GM20431 (cell line): ENCODE measurements around the gene SPRTN.

Experiments used
- in situ Hi-C: fragments of 300-500 bp; cut with MseI, MboI; formaldehyde crosslinking; loops from one replicate; pipeline ENCODE4 v1.15.0; 2020; ENCODE audit warnings: low sequenced_read_pairs; ENCODE audit not compliant: unreplicated experiment

The SPRTN gene

GRCh38 chr1:231374394-231374793, 36.3 kb downstream of the SPRTN start:
- in situ Hi-C loops: no loop called here

DNA sequence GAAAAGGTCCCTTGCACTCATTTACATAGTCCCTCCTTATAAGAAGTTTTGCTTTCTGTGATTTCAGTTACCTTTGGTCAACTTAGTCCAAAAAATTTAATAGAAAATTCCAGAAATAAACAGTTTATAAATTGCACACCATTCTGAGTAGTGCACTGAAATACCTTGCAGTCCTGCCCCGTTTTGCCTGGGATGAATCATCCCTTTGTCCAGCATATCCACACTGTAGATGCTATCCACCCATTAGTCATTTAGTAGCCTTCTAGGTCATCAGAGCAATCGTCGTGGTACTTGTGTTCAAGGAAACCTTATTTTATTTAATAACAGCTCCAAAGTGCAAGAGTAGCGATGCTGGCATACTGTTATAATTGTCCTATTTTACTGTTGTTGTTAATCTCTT, 38.0 kb downstream of the SPRTN start:
- in situ Hi-C loops: no loop called here

DNA sequence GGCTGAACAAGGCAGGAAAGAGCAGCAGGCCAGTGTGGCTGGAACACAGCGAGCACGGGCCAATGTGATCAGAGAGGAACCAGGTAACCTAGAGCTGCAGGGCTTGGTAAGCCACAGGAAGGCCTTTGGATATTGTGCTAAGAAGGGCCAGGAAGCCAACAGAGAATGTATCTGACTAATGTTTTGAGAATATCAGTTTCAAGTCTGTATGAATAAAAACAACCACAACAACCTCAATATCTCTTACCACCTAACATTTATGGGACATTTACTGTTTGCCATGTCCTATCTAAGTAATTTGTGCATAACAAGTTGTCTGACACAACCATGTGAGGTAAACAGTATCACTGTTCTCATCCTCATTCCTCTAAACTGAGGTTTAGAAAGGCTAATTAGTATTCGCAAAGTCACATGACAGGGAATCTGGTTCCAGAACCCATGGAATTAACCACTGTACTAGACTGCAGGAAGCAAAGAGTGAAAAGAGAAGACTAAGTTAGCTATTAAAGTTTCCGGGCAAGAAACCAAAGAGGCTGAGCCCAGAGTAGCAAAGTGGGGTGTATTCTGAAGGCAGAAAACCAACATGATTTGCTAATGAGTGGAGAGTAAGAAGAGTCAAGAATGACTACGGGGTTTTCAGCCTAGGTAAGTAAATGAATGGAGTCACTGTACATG, 38.9 kb downstream of the SPRTN start:
- in situ Hi-C loops: no loop called here

- in situ Hi-C loops: no loop called here
These were observed 43.6 kb downstream of the SPRTN start for GRCh38 chr1:231381729-231382128.

- in situ Hi-C loops: no loop called here
These were observed 44.3 kb downstream of the SPRTN start for GRCh38 chr1:231382426-231382825.

GRCh38 chr1:231383159-231383860, 45.2 kb downstream of the SPRTN start:
- in situ Hi-C loops: no loop called here

DNA sequence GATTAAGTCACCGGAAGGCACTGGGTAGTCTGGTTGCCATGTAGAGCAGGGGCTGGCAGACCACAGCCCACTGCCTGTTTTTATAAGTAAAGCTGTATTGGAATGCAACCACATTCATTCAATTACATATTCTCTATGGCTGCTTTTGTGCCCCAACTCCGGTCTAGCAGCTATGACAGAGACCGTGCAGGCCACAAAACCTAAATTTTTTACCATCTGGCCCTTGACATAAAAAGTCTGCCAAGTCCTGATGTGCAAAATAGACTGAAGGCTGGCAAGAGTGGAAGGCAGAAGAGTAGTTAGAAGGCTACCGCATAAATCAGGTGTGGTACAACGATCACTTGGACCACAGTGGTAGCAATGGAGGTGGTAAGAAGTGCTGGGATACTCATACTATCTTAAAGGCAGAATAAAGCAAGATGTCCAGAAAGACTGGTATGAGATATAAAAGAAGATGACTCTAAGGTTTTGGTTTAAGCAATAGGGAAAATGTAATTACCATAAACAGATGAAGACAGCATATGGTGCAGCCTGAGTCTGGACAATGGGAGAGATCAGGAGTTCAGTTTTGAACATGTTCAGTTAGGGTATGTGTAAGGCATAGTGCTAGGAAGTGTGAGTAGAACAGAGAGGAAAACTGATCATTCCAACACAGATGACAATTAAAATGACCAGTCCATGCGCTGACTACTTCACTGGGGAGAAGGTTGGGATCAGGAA, 46.8 kb downstream of the SPRTN start:
- in situ Hi-C loops: no loop called here

DNA sequence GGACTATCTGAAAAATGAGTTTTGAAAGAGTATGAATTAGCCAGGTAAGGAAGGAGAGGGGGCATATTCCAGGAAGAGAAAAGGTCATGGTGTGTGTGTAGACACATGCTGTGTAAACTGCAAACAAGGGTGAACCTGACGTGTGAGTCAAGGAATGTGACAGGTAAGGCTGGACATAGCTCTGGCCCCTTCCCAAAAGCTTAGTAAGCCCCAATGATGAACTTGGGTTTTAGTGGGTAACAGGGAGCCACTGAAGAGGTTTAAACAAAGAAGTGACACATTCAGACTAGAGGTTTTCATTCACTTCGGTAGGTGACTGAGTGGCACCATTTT, 47.3 kb downstream of the SPRTN start:
- in situ Hi-C loops: no loop called here

GRCh38 chr1:231386466-231386865, 48.4 kb downstream of the SPRTN start:
- in situ Hi-C loops: no loop called here

GRCh38 chr1:231387770-231388669, 49.9 kb downstream of the SPRTN start:
- in situ Hi-C loops: no loop called here

- in situ Hi-C loops: no loop called here
These were observed 52.0 kb downstream of the SPRTN start for GRCh38 chr1:231390071-231390470.

DNA sequence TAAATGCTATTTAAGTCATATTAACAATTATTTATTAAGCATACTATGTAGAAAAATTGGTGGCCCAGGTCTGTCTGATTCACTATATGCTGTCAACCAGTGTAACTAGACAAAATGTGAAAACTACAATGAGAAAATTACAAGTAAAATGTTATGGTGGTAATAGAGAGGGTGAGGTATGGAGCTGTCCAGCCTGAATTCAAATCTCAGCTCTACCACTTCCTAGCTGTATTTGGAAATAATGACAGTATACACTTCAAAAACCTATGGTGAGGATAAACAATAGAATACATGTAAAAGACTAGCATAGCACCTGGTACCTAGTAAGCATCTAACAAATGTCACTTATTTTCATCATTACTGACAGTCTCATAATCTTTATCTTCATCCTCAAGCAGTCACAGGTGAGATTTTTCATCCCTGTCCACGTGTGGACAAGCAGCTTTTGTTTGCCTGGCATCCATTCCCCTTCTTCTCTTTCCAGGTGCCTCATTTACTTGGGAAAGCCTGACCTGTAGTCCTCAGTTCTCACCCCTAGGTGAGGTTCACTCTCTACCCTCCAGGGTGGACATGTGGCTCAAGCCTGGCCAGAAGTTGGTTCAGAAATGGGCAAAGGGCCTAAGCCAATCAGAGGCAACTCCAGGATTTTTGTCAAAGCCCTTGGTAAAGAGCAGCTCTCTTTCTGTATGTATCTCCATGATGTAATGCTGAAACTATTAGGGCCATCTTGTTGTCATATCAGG, 54.5 kb downstream of the SPRTN start:
- in situ Hi-C loops: no loop called here

GRCh38 chr1:231393668-231394067, 55.6 kb downstream of the SPRTN start:
- in situ Hi-C loops: no loop called here

GRCh38 chr1:231395076-231395997, 57.2 kb downstream of the SPRTN start:
- in situ Hi-C loops: no loop called here

- in situ Hi-C loops: no loop called here
These were observed 57.9 kb downstream of the SPRTN start for GRCh38 chr1:231395998-231396390.

DNA sequence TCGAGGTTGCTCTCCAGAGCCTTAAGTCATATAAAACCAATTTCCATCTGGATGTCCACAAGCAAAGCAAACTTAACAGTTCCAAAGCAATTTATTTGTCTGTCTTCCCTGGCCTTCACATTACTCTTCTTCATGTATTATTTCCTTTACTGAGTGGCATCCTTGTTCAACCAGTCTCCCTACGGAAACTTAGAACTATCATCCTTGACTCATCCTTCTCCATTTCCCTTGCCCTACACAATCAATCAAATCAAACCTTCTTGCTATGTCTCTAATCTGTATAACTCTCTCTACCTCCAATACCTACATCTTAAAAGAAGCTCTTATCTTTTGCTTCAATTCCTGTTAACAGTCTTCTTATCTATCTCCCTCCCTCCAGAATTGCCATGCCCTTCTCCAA, 58.5 kb downstream of the SPRTN start:
- in situ Hi-C loops: no loop called here

DNA sequence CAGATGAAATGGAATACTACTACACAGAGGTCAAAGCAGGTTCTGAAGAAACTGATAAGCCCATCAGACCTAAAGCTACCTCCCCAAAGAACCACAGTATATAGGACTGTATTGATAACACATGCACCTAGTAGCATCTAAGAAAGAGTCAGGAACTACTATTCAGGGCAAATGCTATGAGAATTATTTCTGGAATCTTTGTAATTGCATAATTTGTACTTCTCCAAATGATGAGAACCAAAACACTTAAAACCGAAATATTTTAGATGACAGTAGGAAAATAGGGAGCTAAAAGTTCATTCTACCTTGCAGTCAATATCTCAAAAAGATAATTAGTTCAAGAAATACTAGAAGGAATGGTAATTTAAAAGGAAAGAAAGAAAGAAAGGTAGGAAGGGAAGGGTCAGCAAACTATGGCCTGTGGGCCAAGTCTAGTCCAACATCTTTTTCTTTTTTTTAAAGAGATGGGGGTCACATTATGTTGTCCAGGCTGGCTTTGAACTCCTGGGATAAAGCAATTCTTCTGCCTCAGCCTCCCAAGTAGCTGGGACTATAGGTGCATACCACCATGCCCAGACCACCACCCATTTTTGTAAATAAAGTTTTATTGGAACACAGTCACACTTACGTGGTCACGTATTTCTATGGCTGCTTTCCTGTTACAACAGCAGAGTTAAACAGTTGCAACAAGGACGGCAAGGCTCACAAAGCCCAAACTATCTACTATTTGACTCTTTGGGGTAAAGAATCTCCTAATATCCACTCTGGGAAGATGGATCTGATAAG, 60.0 kb downstream of the SPRTN start:
- in situ Hi-C loops: no loop called here

- in situ Hi-C loops: no loop called here
These were observed 63.4 kb downstream of the SPRTN start for GRCh38 chr1:231401478-231401877.
